Measurements from ENCODE around the gene OVAAL. TPM values are rescaled to one million over a fixed set of nuclear protein-coding genes. Genes with fewer than 3 reads are reported as not detected.

Gene OVAAL
- not detected for total RNA-seq

DNA sequence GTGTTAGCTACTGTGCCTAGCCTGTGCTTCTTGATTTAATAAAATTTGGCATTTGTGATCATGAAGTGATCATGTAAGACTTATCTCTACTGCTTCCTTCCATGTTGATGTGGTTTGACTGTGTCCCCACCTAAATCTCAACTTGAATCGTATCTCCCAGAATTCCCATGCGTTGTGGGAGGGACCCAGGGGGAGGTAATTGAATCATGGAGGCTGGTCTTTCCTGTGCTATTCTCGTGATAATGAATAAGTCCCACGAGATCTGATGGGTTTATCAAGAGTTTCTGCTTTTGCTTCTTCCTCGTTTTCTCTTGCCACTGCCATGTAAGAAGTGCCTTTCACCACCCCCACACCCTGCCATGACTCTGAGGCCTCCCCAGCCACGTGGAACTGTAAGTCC is at the start of gene OVAAL:
Gene OVAAL, plus strand, starts transcription at position 301 of the 400 bp plus-strand sequence.

Other genes with a start within 250 kb of the OVAAL start
- 10 to 100 TPM; 39.2 to 40.2 TPM for gene ACBD6, start 56.4 kb upstream of the OVAAL start, total RNA-seq
- 10 to 100 TPM; 15.4 to 17.2 TPM for gene XPR1, start 73.1 kb downstream of the OVAAL start, total RNA-seq

Data from activated naive CD4-positive, alpha-beta T cell treated with anti-CD3 and anti-CD28 coated beads, Interleukin-2, amount 10 ng/mL, durations not matched to agents 5 hours and 36 hours (primary cell).